Measurements from ENCODE around the gene SCYL1.
A peak's percentile ranks its signal among the peaks of the same experiment; 100 is the strongest.

SCYL1 gene

DNA sequence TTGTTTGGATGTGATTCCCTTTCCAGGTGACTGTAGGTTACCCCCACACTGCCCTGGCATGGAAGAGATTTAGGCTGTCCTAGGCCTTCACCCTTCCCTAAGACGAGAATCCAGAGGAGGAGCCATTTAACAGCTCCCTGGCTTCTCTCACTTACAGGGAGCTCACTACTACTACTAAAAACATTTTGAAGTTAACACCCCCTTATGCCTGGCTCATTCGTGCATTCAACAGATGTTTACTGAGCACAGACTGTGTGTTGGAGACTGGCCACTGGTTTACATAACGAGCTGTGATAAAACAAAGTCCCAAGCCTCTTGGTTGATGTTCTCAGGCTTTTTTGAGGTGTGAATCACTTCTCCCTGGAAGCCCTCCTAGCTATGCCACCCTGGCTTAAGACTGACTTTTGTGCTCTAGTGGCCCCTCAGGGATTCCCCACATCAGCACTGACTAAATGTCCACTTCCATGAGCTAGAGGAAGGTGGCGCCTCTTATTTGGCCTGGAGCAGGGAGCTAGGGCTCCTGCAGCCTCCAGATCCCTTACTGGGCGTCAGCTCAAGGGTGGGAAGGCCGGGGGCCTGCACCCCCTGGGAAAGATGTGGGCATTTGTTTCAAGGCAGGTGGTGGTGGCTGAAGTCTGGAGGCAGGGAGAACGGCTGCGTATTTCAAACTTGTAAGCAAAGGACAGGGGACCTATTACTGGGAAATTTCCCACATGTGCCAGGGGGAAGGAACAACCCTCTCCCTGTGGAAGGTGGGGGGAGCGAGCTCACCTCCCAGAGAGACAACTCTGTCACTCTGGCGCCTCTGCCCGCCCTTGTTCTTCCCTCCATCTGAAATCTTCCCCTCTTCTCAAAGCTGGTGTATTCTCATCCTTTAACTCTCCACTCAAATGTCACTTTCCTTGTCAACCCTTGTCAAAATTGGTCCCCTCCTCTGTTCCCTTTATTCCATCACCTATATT, 45.4 kb upstream of the SCYL1 start:
- DNase-seq: peak; percentile 89
- Histone ChIP-seq H3K56ac (ENCODE audit: low read length) (peak overlapping the region; percentile 79), H3K36me3 (ENCODE audit: control insufficient read depth, insufficient read depth, low read length) (no peaks in the 10 kb centered on the region), H3K9ac (ENCODE audit: low read length) (peak overlapping the region; percentile 35), H3K18ac (ENCODE audit: low read length) (no peak overlapping the region), H3K4ac (ENCODE audit: low read depth, low read length) (peak overlapping the region; percentile 85), H4K5ac (ENCODE audit: low read length) (no peak overlapping the region), H3K4me2 (ENCODE audit: low read length) (no peak overlapping the region), H2BK15ac (replicated peaks; ENCODE audit: low read depth) (peak overlapping the region; percentile 28), H4K8ac (ENCODE audit: low read depth, low read length) (no peak overlapping the region), H3K4me3 (ENCODE audit: low read length) (no peak overlapping the region), H3K4me1 (ENCODE audit: control insufficient read depth, low read depth, low read length) (peaks cover 10% of the 10 kb centered on the region), H2AK5ac (ENCODE audit: low read length) (no peak overlapping the region), H3K79me2 (ENCODE audit: control insufficient read depth, insufficient read depth, low read length) (peaks cover 6% of the 10 kb centered on the region), H3K23ac (ENCODE audit: low read length) (no peak overlapping the region), H3K79me1 (ENCODE audit: low read length) (peaks cover 3% of the 10 kb centered on the region), H3K27me3 (ENCODE audit: insufficient read depth, low read length, poor library complexity) (no peaks in the 10 kb centered on the region), H3K27ac (ENCODE audit: low read depth, low read length) (peak overlapping the region; percentile 8), H2BK120ac (ENCODE audit: low read depth, low read length) (no peak overlapping the region), H2BK5ac (ENCODE audit: low read length) (peak overlapping the region; percentile 51)
- no CpG with 5 or more reads among the region's 11 CpGs for WGBS (ENCODE audit: extremely low coverage, insufficient coverage, low lambda C conversion rate)

DNA sequence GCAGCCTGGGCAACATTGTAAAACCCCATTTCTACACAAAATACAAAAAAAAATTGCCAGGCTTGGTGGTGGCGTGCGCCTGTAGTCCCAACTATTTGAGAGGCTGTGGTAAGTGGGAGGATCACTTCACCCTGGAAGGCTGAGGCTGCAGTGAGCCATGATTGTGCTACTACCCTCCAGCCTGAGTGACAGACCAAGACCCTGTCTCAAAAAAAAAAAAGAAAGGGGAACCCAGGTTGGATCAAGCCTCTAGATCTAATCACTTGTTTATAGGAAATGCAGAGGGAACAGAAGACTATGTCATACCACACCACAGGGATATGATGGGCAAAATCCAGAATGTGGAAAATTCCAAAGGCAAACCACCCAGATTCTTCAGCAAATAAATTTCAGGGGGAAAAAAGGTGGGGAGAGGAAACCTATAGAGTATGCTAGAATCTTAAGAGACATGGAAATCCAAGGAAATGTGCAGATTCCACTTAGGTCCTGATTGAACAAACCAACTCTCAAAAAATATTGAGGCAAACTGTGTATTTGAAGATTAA, 42.5 kb upstream of the SCYL1 start:
- Histone ChIP-seq H3K27ac (ENCODE audit: low read depth, low read length) (no peak overlapping the region), H2BK120ac (ENCODE audit: low read depth, low read length) (peak overlapping the region; percentile 39), H3K23ac (ENCODE audit: low read length) (no peak overlapping the region), H3K79me1 (ENCODE audit: low read length) (no peaks in the 10 kb centered on the region), H2AK5ac (ENCODE audit: low read length) (no peak overlapping the region), H2BK15ac (replicated peaks; ENCODE audit: low read depth) (no peak overlapping the region), H2BK5ac (ENCODE audit: low read length) (no peak overlapping the region), H3K18ac (ENCODE audit: low read length) (peak overlapping the region; percentile 42), H3K36me3 (ENCODE audit: control insufficient read depth, insufficient read depth, low read length) (no peaks in the 10 kb centered on the region), H3K4me2 (ENCODE audit: low read length) (no peak overlapping the region), H3K4ac (ENCODE audit: low read depth, low read length) (peak overlapping the region; percentile 82), H3K9ac (ENCODE audit: low read length) (no peak overlapping the region), H4K5ac (ENCODE audit: low read length) (no peak overlapping the region), H3K4me3 (ENCODE audit: low read length) (no peak overlapping the region), H3K4me1 (ENCODE audit: control insufficient read depth, low read depth, low read length) (peaks cover 12% of the 10 kb centered on the region), H3K56ac (ENCODE audit: low read length) (no peak overlapping the region), H3K79me2 (ENCODE audit: control insufficient read depth, insufficient read depth, low read length) (no peaks in the 10 kb centered on the region), H3K27me3 (ENCODE audit: insufficient read depth, low read length, poor library complexity) (no peaks in the 10 kb centered on the region), H4K8ac (ENCODE audit: low read depth, low read length) (no peak overlapping the region)
- WGBS (ENCODE audit: extremely low coverage, insufficient coverage, low lambda C conversion rate): no CpG with 5 or more reads among the region's 2 CpGs
- DNase-seq: no peak

DNA sequence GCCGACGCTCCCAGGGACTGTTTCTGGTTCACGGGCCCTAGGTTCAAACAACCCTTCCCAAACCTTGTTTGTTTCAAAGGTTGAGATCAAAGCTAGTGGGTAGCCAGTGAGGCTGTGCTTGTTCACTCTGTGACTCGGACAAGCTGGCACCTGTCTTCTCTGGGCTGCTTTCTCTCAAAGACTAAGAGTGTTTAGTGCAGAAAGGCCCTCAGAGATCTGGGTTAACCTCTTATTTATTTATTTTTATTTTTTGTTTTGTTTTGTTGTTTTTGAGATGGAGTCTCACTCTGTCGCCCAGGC, 39.0 kb upstream of the SCYL1 start:
- peak overlapping the region; percentile 40 for H2BK120ac ChIP-seq (ENCODE audit: low read depth, low read length)
- no peaks in the 10 kb centered on the region for H3K79me1 ChIP-seq (ENCODE audit: low read length)
- H4K8ac ChIP-seq (ENCODE audit: low read depth, low read length): no peak overlapping the region
- H3K9ac ChIP-seq (ENCODE audit: low read length): no peak overlapping the region
- H2AK5ac ChIP-seq (ENCODE audit: low read length): no peak overlapping the region
- H3K56ac ChIP-seq (ENCODE audit: low read length): no peak overlapping the region
- H3K4me3 ChIP-seq (ENCODE audit: low read length): no peak overlapping the region
- peak overlapping the region; percentile 28 for H3K4ac ChIP-seq (ENCODE audit: low read depth, low read length)
- H3K4me2 ChIP-seq (ENCODE audit: low read length): no peak overlapping the region
- no peak overlapping the region for H3K27ac ChIP-seq (ENCODE audit: low read depth, low read length)
- H2BK15ac ChIP-seq (replicated peaks; ENCODE audit: low read depth): no peak overlapping the region
- H3K27me3 ChIP-seq (ENCODE audit: insufficient read depth, low read length, poor library complexity): no peaks in the 10 kb centered on the region
- no peak overlapping the region for H3K18ac ChIP-seq (ENCODE audit: low read length)
- H4K5ac ChIP-seq (ENCODE audit: low read length): no peak overlapping the region
- no peak for DNase-seq
- no peak overlapping the region for H2BK5ac ChIP-seq (ENCODE audit: low read length)
- no peak overlapping the region for H3K23ac ChIP-seq (ENCODE audit: low read length)
- H3K79me2 ChIP-seq (ENCODE audit: control insufficient read depth, insufficient read depth, low read length): no peaks in the 10 kb centered on the region
- no CpG with 5 or more reads among the region's 5 CpGs for WGBS (ENCODE audit: extremely low coverage, insufficient coverage, low lambda C conversion rate)
- peaks cover 18% of the 10 kb centered on the region for H3K4me1 ChIP-seq (ENCODE audit: control insufficient read depth, low read depth, low read length)
- H3K36me3 ChIP-seq (ENCODE audit: control insufficient read depth, insufficient read depth, low read length): no peaks in the 10 kb centered on the region

DNA sequence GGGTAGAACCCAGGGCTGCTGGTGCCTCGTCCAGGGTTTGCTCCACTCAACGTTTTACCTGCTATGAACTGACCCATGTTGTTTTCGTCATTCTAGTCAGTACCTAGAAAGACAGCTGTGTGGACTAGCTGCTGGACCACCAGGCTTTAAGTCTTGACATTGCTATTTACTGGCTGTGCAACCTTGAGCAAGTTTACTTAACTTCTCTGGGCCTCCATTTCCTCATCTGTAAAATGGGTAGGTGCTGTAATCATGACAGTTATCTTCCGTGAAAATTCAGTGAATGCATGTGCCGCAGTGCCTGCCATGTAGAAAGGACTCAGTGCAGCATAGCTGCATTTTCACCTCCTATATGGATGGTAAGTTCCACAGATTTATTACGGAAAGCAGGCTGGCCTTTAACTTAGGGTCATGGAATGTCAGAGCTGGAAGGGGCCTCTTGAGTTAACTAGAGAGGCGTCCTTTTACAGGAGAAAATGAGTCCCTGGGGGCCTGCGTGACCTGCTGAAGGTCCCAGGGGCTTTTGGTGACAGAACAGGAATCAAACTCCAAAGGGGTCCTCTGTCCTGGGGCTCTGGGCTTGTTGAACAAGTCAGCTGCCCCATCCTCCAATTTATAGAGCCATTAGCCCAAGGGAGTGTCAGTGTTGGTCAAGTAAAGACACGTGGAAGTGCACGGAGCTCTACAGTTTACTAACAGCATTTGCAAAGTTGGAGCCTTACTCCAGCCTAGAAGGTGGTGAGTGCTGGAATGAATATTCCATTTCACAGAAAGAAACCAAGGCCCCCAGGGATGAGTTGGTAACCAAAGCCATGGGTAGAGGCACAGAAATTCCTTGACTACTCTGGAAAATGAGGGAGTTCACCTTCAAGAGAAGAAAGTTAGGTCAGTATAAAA, 38.1 kb upstream of the SCYL1 start:
- H3K27me3 ChIP-seq (ENCODE audit: insufficient read depth, low read length, poor library complexity): no peaks in the 10 kb centered on the region
- no peak overlapping the region for H3K9ac ChIP-seq (ENCODE audit: low read length)
- peak overlapping the region; percentile 47 for H3K27ac ChIP-seq (ENCODE audit: low read depth, low read length)
- H3K4ac ChIP-seq (ENCODE audit: low read depth, low read length): peak overlapping the region; percentile 84
- H3K4me2 ChIP-seq (ENCODE audit: low read length): no peak overlapping the region
- no peaks in the 10 kb centered on the region for H3K79me1 ChIP-seq (ENCODE audit: low read length)
- peak overlapping the region; percentile 4 for H2BK15ac ChIP-seq (replicated peaks; ENCODE audit: low read depth)
- DNase-seq: no peak
- no CpG with 5 or more reads among the region's 10 CpGs for WGBS (ENCODE audit: extremely low coverage, insufficient coverage, low lambda C conversion rate)
- H3K23ac ChIP-seq (ENCODE audit: low read length): no peak overlapping the region
- H3K79me2 ChIP-seq (ENCODE audit: control insufficient read depth, insufficient read depth, low read length): no peaks in the 10 kb centered on the region
- peak overlapping the region; percentile 82 for H2BK120ac ChIP-seq (ENCODE audit: low read depth, low read length)
- no peak overlapping the region for H4K5ac ChIP-seq (ENCODE audit: low read length)
- H3K36me3 ChIP-seq (ENCODE audit: control insufficient read depth, insufficient read depth, low read length): no peaks in the 10 kb centered on the region
- H3K4me1 ChIP-seq (ENCODE audit: control insufficient read depth, low read depth, low read length): peaks cover 22% of the 10 kb centered on the region
- H4K8ac ChIP-seq (ENCODE audit: low read depth, low read length): no peak overlapping the region
- H2BK5ac ChIP-seq (ENCODE audit: low read length): no peak overlapping the region
- H3K56ac ChIP-seq (ENCODE audit: low read length): peak overlapping the region; percentile 29
- no peak overlapping the region for H3K4me3 ChIP-seq (ENCODE audit: low read length)
- H3K18ac ChIP-seq (ENCODE audit: low read length): peak overlapping the region; percentile 53
- peak overlapping the region; percentile 10 for H2AK5ac ChIP-seq (ENCODE audit: low read length)

DNA sequence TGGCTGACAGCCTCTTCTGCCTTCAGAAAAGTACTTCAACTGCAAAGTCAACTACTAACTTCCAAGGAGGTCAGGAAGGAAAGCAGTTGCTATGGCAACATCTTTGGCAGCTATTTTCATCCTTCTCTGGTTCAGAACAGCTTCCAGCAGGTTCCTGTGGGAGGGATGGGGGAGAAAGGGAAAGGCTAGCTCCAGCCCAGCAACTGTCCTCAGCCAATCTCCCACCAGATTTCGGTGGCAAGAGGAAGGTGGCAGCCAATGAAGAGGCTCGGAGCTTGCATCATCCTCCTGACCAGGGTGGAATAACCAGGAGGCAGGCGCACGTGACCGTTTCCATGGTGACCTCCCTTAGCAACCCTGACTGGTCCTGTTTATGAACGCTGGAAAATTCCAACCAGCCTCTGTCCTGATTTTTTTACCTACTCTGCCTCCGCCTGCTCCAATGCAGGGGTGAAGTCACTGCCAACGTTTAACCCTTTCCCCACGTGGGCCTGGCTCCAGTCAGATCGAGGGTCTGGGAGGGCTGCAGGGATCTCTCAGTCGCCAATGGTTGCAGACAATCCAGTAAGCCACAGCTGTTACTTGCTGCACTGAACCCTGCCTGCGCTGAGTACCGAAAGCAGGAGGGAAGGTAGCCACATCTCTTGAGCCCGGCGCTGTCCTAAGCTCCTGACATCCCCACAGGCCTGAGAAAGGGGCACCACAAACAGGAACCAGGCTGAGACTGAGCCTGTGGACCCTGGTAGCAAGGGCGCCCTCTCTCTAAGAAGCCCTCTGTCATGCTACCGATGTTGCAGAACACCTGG, 37.2 kb upstream of the SCYL1 start:
- peak overlapping the region; percentile 95 for H3K4ac ChIP-seq (ENCODE audit: low read depth, low read length)
- peaks cover 27% of the 10 kb centered on the region for H3K4me1 ChIP-seq (ENCODE audit: control insufficient read depth, low read depth, low read length)
- H3K18ac ChIP-seq (ENCODE audit: low read length): peak overlapping the region; percentile 61
- H3K79me2 ChIP-seq (ENCODE audit: control insufficient read depth, insufficient read depth, low read length): no peaks in the 10 kb centered on the region
- H2AK5ac ChIP-seq (ENCODE audit: low read length): peak overlapping the region; percentile 1
- no peaks in the 10 kb centered on the region for H3K79me1 ChIP-seq (ENCODE audit: low read length)
- peak overlapping the region; percentile 7 for H2BK120ac ChIP-seq (ENCODE audit: low read depth, low read length)
- H3K36me3 ChIP-seq (ENCODE audit: control insufficient read depth, insufficient read depth, low read length): no peaks in the 10 kb centered on the region
- no peak overlapping the region for H4K8ac ChIP-seq (ENCODE audit: low read depth, low read length)
- no peak overlapping the region for H3K4me3 ChIP-seq (ENCODE audit: low read length)
- H4K5ac ChIP-seq (ENCODE audit: low read length): no peak overlapping the region
- no peak overlapping the region for H3K23ac ChIP-seq (ENCODE audit: low read length)
- peak overlapping the region; percentile 60 for H3K9ac ChIP-seq (ENCODE audit: low read length)
- no peaks in the 10 kb centered on the region for H3K27me3 ChIP-seq (ENCODE audit: insufficient read depth, low read length, poor library complexity)
- WGBS (ENCODE audit: extremely low coverage, insufficient coverage, low lambda C conversion rate): no CpG with 5 or more reads among the region's 17 CpGs
- peak; percentile 100 for DNase-seq
- peak overlapping the region; percentile 83 for H2BK5ac ChIP-seq (ENCODE audit: low read length)
- H3K4me2 ChIP-seq (ENCODE audit: low read length): peak overlapping the region; percentile 1
- H3K56ac ChIP-seq (ENCODE audit: low read length): peak overlapping the region; percentile 79
- peak overlapping the region; percentile 72 for H3K27ac ChIP-seq (ENCODE audit: low read depth, low read length)
- no peak overlapping the region for H2BK15ac ChIP-seq (replicated peaks; ENCODE audit: low read depth)

All from mesendoderm (in vitro differentiated cells).